ENCODE measurements around the gene OAF. TPM values are rescaled to one million over a fixed set of nuclear protein-coding genes. Genes with fewer than 3 reads are reported as not detected.

The OAF gene
- total and polyA plus RNA-seq, 2 donors (not counting 1 experiment from before 2014, with no cell fraction given), result 1.3 to 1.9 TPM

DNA sequence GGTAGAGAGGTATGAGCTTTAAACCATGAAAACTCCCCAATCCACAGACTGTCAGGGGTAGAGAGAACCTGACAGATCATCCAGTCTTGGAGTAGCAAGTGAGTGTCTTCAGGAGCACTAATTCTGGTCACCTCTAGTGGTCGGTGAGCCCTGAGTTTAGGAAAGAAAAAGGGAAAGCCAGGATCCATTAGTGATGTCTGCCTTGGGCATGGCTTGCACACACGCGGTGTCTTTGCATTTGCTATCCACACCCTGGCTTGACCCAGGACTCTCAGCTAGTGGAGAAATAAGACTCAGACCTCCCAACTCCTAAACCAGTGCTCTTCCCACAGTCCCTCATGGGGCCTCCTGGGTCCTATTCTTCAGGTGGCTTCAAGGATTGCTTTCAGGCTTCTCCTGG, 48.4 kb downstream of the OAF start:
- H3K27ac ChIP-seq (ENCODE audit: low read length in 2 of 2), result no peak overlapping the region
- CTCF ChIA-PET, result no interaction called here
- Mint-ChIP-seq H3K4me3 (no peak overlapping the region), H3K27ac (no peak overlapping the region), H3K27me3 (peaks cover 54% of the 10 kb centered on the region), H3K4me1 (peaks cover 3% of the 10 kb centered on the region), H3K9me3 (ENCODE audit: insufficient read depth) (no peaks in the 10 kb centered on the region)
- intact Hi-C loops (cut with micrococcal nuclease), result no loop called here
- WGBS (ENCODE audit: insufficient coverage), result 80% methylated on average over 1 of the region's 3 CpGs
- DNase-seq, result no peak
- H3K9me3 ChIP-seq (ENCODE audit: control extremely low read depth in 1 of 3, control insufficient read depth in 2 of 3, insufficient read depth in 1 of 3, low read length in 2 of 3), result no peaks in the 10 kb centered on the region
- H3K27me3 ChIP-seq (replicated peaks in 1 of 4; ENCODE audit: control extremely low read depth in 1 of 4, control insufficient read depth in 3 of 4, insufficient read depth in 4 of 4, low read length in 3 of 4), result peaks cover 0 to 34% (median 16%) of the 10 kb centered on the region in 4 experiments
- no peak overlapping the region for H3K9ac ChIP-seq (ENCODE audit: low read length)
- H3K79me2 ChIP-seq (ENCODE audit: control insufficient read depth, insufficient read depth, low read length), result no peaks in the 10 kb centered on the region
- H3K4me2 ChIP-seq (replicated peaks; ENCODE audit: low read depth, low read length, poor library complexity, severe bottlenecking), result no peak overlapping the region
- no peak overlapping the region for H2AFZ ChIP-seq (ENCODE audit: insufficient read depth, low read depth, low read length, poor library complexity, severe bottlenecking)
- no peaks in the 10 kb centered on the region for H3K36me3 ChIP-seq (replicated peaks in 1 of 2; ENCODE audit: control extremely low read depth in 1 of 2, control insufficient read depth in 1 of 2, extremely low read depth in 1 of 2, insufficient read depth in 2 of 2, low read length in 1 of 2)
- peaks cover 12 to 13% of the 10 kb centered on the region in 2 donors for H3K4me1 ChIP-seq (ENCODE audit: control insufficient read depth in 2 of 2, insufficient read depth in 2 of 2, low read length in 2 of 2)
- POLR2A ChIA-PET, result no interaction called here
- no peak overlapping the region for H3K4me3 ChIP-seq (ENCODE audit: control extremely low read depth in 1 of 5, extremely low read depth in 1 of 5, insufficient read depth in 1 of 5, low read depth in 2 of 5, low read length in 4 of 5)
- TF ChIP-seq EZH2 (IDR thresholded peaks at IDR 0.05; ENCODE audit: borderline replicate concordance, insufficient read depth, low read depth, low read length, poor library complexity, severe bottlenecking), result no peak
- TF ChIP-seq, protein P1, sequence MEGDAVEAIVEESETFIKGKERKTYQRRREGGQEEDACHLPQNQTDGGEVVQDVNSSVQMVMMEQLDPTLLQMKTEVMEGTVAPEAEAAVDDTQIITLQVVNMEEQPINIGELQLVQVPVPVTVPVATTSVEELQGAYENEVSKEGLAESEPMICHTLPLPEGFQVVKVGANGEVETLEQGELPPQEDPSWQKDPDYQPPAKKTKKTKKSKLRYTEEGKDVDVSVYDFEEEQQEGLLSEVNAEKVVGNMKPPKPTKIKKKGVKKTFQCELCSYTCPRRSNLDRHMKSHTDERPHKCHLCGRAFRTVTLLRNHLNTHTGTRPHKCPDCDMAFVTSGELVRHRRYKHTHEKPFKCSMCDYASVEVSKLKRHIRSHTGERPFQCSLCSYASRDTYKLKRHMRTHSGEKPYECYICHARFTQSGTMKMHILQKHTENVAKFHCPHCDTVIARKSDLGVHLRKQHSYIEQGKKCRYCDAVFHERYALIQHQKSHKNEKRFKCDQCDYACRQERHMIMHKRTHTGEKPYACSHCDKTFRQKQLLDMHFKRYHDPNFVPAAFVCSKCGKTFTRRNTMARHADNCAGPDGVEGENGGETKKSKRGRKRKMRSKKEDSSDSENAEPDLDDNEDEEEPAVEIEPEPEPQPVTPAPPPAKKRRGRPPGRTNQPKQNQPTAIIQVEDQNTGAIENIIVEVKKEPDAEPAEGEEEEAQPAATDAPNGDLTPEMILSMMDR (IDR thresholded peaks at IDR 0.05), result no peak
- H4K20me1 ChIP-seq (ENCODE audit: control insufficient read depth, insufficient read depth, low read length, poor library complexity, severe bottlenecking), result no peaks in the 10 kb centered on the region
- ATAC-seq (ENCODE audit: low read depth), result no peak

DNA sequence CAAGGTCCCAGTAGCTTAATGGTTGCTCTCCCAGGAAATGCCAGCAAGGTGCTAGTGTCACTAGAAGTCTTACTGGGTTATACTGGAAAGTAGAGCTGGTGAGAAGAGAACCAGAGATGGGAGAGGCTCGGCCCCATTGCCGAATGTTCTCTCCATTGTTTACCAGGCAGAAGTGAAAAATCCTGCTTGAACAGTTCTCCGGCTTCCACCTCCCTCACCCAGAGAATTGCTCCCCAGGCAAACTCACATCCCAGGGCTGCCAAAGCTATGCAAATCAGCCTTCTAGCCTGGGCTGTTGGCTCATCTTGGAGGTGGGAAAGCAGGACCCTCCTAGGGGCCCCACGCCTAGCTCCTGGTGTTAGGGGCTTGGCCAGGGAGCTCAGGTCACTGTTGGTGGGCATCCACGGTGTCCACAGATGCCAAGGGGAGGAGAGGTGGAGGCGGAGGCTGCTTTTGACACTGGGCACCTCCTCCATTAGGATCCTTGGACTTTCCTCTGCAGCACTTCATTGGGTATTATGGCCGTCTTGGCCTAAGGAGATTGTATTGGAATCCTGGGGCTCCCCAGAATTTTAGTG, 49.2 kb downstream of the OAF start:
- H3K4me1 ChIP-seq (ENCODE audit: control insufficient read depth in 2 of 2, insufficient read depth in 2 of 2, low read length in 2 of 2), result peaks cover 8% of the 10 kb centered on the region in 2 donors
- H3K36me3 ChIP-seq (replicated peaks in 1 of 2; ENCODE audit: control extremely low read depth in 1 of 2, control insufficient read depth in 1 of 2, extremely low read depth in 1 of 2, insufficient read depth in 2 of 2, low read length in 1 of 2), result no peaks in the 10 kb centered on the region
- H3K4me3 Mint-ChIP-seq, result no peak overlapping the region
- no peak overlapping the region for H3K27ac ChIP-seq (ENCODE audit: low read length in 2 of 2)
- CTCF ChIA-PET, result no interaction called here
- H4K20me1 ChIP-seq (ENCODE audit: control insufficient read depth, insufficient read depth, low read length, poor library complexity, severe bottlenecking), result no peaks in the 10 kb centered on the region
- intact Hi-C loops (cut with micrococcal nuclease), result no loop called here
- peaks cover 3% of the 10 kb centered on the region for H3K4me1 Mint-ChIP-seq
- no peak overlapping the region for H3K4me3 ChIP-seq (ENCODE audit: control extremely low read depth in 1 of 5, extremely low read depth in 1 of 5, insufficient read depth in 1 of 5, low read depth in 2 of 5, low read length in 4 of 5)
- no peak overlapping the region for H3K9ac ChIP-seq (ENCODE audit: low read length)
- no peak overlapping the region for H3K27ac Mint-ChIP-seq
- H3K27me3 ChIP-seq (replicated peaks in 1 of 4; ENCODE audit: control extremely low read depth in 1 of 4, control insufficient read depth in 3 of 4, insufficient read depth in 4 of 4, low read length in 3 of 4), result peaks cover 0 to 27% (median 13%) of the 10 kb centered on the region in 4 experiments
- 84% methylated on average over 4 of the region's 7 CpGs for WGBS (ENCODE audit: insufficient coverage)
- no peak overlapping the region for H2AFZ ChIP-seq (ENCODE audit: insufficient read depth, low read depth, low read length, poor library complexity, severe bottlenecking)
- no peak for ATAC-seq (ENCODE audit: low read depth)
- H3K9me3 Mint-ChIP-seq (ENCODE audit: insufficient read depth), result no peaks in the 10 kb centered on the region
- no peak for DNase-seq
- TF ChIP-seq EZH2 (IDR thresholded peaks at IDR 0.05; ENCODE audit: borderline replicate concordance, insufficient read depth, low read depth, low read length, poor library complexity, severe bottlenecking), result no peak
- TF ChIP-seq, protein P1 (IDR thresholded peaks at IDR 0.05), result no peak
- H3K79me2 ChIP-seq (ENCODE audit: control insufficient read depth, insufficient read depth, low read length), result no peaks in the 10 kb centered on the region
- H3K9me3 ChIP-seq (ENCODE audit: control extremely low read depth in 1 of 3, control insufficient read depth in 2 of 3, insufficient read depth in 1 of 3, low read length in 2 of 3), result no peaks in the 10 kb centered on the region
- no peak overlapping the region for H3K4me2 ChIP-seq (replicated peaks; ENCODE audit: low read depth, low read length, poor library complexity, severe bottlenecking)
- H3K27me3 Mint-ChIP-seq, result peaks cover 55% of the 10 kb centered on the region
- POLR2A ChIA-PET, result no interaction called here
